ENCODE data around the gene OR10K1.

The OR10K1 gene

GRCh38 chr1:158457246-158457645, 4.4 kb upstream of the OR10K1 start:
- H3K4me3 ChIP-seq (ENCODE audit: severe bottlenecking): no peak overlapping the region

GRCh38 chr1:158458263-158458662, 3.4 kb upstream of the OR10K1 start:
- ATAC-seq (ENCODE audit: low read depth) (no peak), DNase-seq (ENCODE audit: low spot score) (no peak)
- Histone ChIP-seq H3K4me1 (ENCODE audit: insufficient read depth, poor library complexity, severe bottlenecking) (no peaks in the 10 kb centered on the region), H3K27ac (ENCODE audit: poor library complexity, severe bottlenecking) (no peak overlapping the region), H3K36me3 (ENCODE audit: low read depth) (no peaks in the 10 kb centered on the region), H3K27me3 (ENCODE audit: insufficient read depth, poor library complexity, severe bottlenecking) (no peaks in the 10 kb centered on the region), H3K4me3 (ENCODE audit: severe bottlenecking) (no peak overlapping the region), H3K9me3 (ENCODE audit: severe bottlenecking) (no peaks in the 10 kb centered on the region)
- no peak for TF ChIP-seq CTCF (IDR thresholded peaks at IDR 0.05; ENCODE audit: poor library complexity, severe bottlenecking)

More at GRCh38 chr1:158457246-158457645, 4.4 kb upstream of the OR10K1 start:
- DNase-seq (ENCODE audit: low spot score): no peak
- Histone ChIP-seq H3K9me3 (ENCODE audit: severe bottlenecking) (no peaks in the 10 kb centered on the region), H3K36me3 (ENCODE audit: low read depth) (no peaks in the 10 kb centered on the region), H3K27me3 (ENCODE audit: insufficient read depth, poor library complexity, severe bottlenecking) (no peaks in the 10 kb centered on the region), H3K27ac (ENCODE audit: poor library complexity, severe bottlenecking) (no peak overlapping the region), H3K4me1 (ENCODE audit: insufficient read depth, poor library complexity, severe bottlenecking) (no peaks in the 10 kb centered on the region)
- no peak for ATAC-seq (ENCODE audit: low read depth)
- no peak for TF ChIP-seq CTCF (IDR thresholded peaks at IDR 0.05; ENCODE audit: poor library complexity, severe bottlenecking)

GRCh38 chr1:158471920-158472319, 10.3 kb downstream of the OR10K1 start, which contains the start of gene OR10R2:
Gene OR10R2, plus strand, starts transcription at chr1:158472220. Its CDS starts 106 bp downstream, at chr1:158472326.
- H3K27me3 ChIP-seq (ENCODE audit: insufficient read depth, poor library complexity, severe bottlenecking): peaks cover 6% of the 10 kb centered on the region
- no peak for TF ChIP-seq CTCF (IDR thresholded peaks at IDR 0.05; ENCODE audit: poor library complexity, severe bottlenecking)
- ATAC-seq (ENCODE audit: low read depth) (no peak), DNase-seq (ENCODE audit: low spot score) (no peak)
- H3K27ac ChIP-seq (ENCODE audit: poor library complexity, severe bottlenecking): no peak within 1 kb of the TSS
- H3K36me3 ChIP-seq (ENCODE audit: low read depth): no peaks in the 10 kb centered on the region
- no peak within 1 kb of the TSS for H3K4me3 ChIP-seq (ENCODE audit: severe bottlenecking)
- no peaks in the 10 kb centered on the region for H3K9me3 ChIP-seq (ENCODE audit: severe bottlenecking)
- H3K4me1 ChIP-seq (ENCODE audit: insufficient read depth, poor library complexity, severe bottlenecking): no peaks in the 10 kb centered on the region

GRCh38 chr1:158485455-158485854, 23.8 kb downstream of the OR10K1 start:
- Histone ChIP-seq H3K9me3 (ENCODE audit: severe bottlenecking) (no peaks in the 10 kb centered on the region), H3K36me3 (ENCODE audit: low read depth) (no peaks in the 10 kb centered on the region), H3K4me1 (ENCODE audit: insufficient read depth, poor library complexity, severe bottlenecking) (no peaks in the 10 kb centered on the region), H3K27me3 (ENCODE audit: insufficient read depth, poor library complexity, severe bottlenecking) (peaks cover 12% of the 10 kb centered on the region), H3K4me3 (ENCODE audit: severe bottlenecking) (no peak overlapping the region), H3K27ac (ENCODE audit: poor library complexity, severe bottlenecking) (no peak overlapping the region)
- TF ChIP-seq CTCF (IDR thresholded peaks at IDR 0.05; ENCODE audit: poor library complexity, severe bottlenecking): no peak
- no peak for DNase-seq (ENCODE audit: low spot score)
- ATAC-seq (ENCODE audit: low read depth): no peak

- Histone ChIP-seq H3K9me3 (ENCODE audit: severe bottlenecking) (no peaks in the 10 kb centered on the region), H3K27ac (ENCODE audit: poor library complexity, severe bottlenecking) (no peak overlapping the region), H3K36me3 (ENCODE audit: low read depth) (no peaks in the 10 kb centered on the region), H3K4me1 (ENCODE audit: insufficient read depth, poor library complexity, severe bottlenecking) (no peaks in the 10 kb centered on the region), H3K4me3 (ENCODE audit: severe bottlenecking) (no peak overlapping the region), H3K27me3 (ENCODE audit: insufficient read depth, poor library complexity, severe bottlenecking) (peaks cover 6% of the 10 kb centered on the region)
- TF ChIP-seq CTCF (IDR thresholded peaks at IDR 0.05; ENCODE audit: poor library complexity, severe bottlenecking): no peak
- no peak for ATAC-seq (ENCODE audit: low read depth)
- DNase-seq (ENCODE audit: low spot score): no peak
Observed at GRCh38 chr1:158491316-158491715, 29.7 kb downstream of the OR10K1 start.
